WTC11 (cell line): ENCODE results near the gene STEAP1. TPM values are rescaled to one million over a fixed set of nuclear protein-coding genes. Genes with fewer than 3 reads are reported as not detected.

Source experiments
- ATAC-seq: fragments of 200-7000 bp; cut with Tn5 transposase; 2 replicates; pipeline ENCODE4 v1.10.0; 2021; ENCODE audit warnings: mild to moderate bottlenecking, moderate library complexity
- CTCF ChIA-PET: fragments of 300-600 bp; sonication (Branson Sonifier 250); formaldehyde crosslinking; loops from one replicate; lab custom pipeline; 2021; ENCODE audit warnings: antibody characterized with exemption; lab: Charles Lee
- POLR2A ChIA-PET: fragments of 350-600 bp; sonication (Branson Sonifier 250); formaldehyde crosslinking; loops from one replicate; lab custom pipeline; 2021; ENCODE audit warnings: antibody characterized with exemption; lab: Charles Lee
- DNase-seq: peaks from one replicate; pipeline ENCODE4 v3.0.0; 2021; ENCODE audit warnings: low spot score
- H3K27ac Mint-ChIP-seq: 2 replicates; pipeline ENCODE4 v1.8.0; 2021; ENCODE audit warnings: mixed read lengths
- H3K27me3 Mint-ChIP-seq: 2 replicates; pipeline ENCODE4 v1.8.0; 2021; ENCODE audit warnings: low read depth, mild to moderate bottlenecking, moderate library complexity, mixed read lengths
- H3K36me3 Mint-ChIP-seq: 2 replicates; pipeline ENCODE4 v1.8.0; 2021; ENCODE audit warnings: mixed read lengths
- H3K4me1 Mint-ChIP-seq: 2 replicates; pipeline ENCODE4 v1.8.0; 2022; ENCODE audit warnings: mixed read lengths
- H3K4me3 Mint-ChIP-seq: 2 replicates; pipeline ENCODE4 v1.8.0; 2021; ENCODE audit warnings: mild to moderate bottlenecking, moderate library complexity, mixed read lengths
- H3K9me3 Mint-ChIP-seq: 2 replicates; pipeline ENCODE4 v1.8.0; 2021; ENCODE audit warnings: mixed read lengths
- EMX1 ChIP-seq: fragments of 250-450 bp; sonication (Bioruptor Pico); IDR thresholded peaks from 2 replicates; pipeline ENCODE4 v1.8.0; 2021; ENCODE audit warnings: mild to moderate bottlenecking
- NFYB ChIP-seq: sonication (generic); formaldehyde crosslinking; conservative IDR thresholded peaks from 2 replicates; pipeline ENCODE4 v1.8.0; 2022; ENCODE audit warnings: low read depth, missing genetic modification reagents
- ZNF219 ChIP-seq: sonication (generic); formaldehyde crosslinking; IDR thresholded peaks from 2 replicates; pipeline ENCODE4 v1.8.0; 2023; ENCODE audit warnings: missing genetic modification reagents, mild to moderate bottlenecking, borderline replicate concordance
- ZNF396 ChIP-seq: fragments of 250-450 bp; sonication (Bioruptor Pico); IDR thresholded peaks from 2 replicates; pipeline ENCODE4 v1.8.0; 2021; ENCODE audit warnings: mild to moderate bottlenecking, moderate library complexity, borderline replicate concordance
- total RNA-seq: library from RNA; stranded (reverse); gene quantifications from 3 replicates; pipeline ENCODE4 v1.2.3, GENCODE V29; 2021
- TF ChIP-seq, protein P1 (sequence below): sonication (generic); formaldehyde crosslinking; IDR thresholded peaks from 2 replicates; pipeline ENCODE4 v1.8.1; 2023; ENCODE audit warnings: mild to moderate bottlenecking, missing genetic modification reagents
- TF ChIP-seq, protein P2 (sequence below): sonication (generic); formaldehyde crosslinking; IDR thresholded peaks from 2 replicates; pipeline ENCODE4 v1.8.1; 2022; ENCODE audit warnings: low read depth, mild to moderate bottlenecking, moderate library complexity, missing genetic modification reagents, borderline replicate concordance
- TF ChIP-seq, protein P3 (sequence below): sonication (generic); formaldehyde crosslinking; IDR thresholded peaks from 2 replicates; pipeline ENCODE4 v1.8.0; 2023; ENCODE audit warnings: mild to moderate bottlenecking, missing genetic modification reagents
- TF ChIP-seq, protein P4 (sequence below): sonication (generic); formaldehyde crosslinking; IDR thresholded peaks from 2 replicates; pipeline ENCODE4 v1.8.1; 2023; ENCODE audit warnings: mild to moderate bottlenecking, missing genetic modification reagents

Gene STEAP1
- total RNA-seq, 1 experiment from 2014 or later = 2.4 TPM

DNA sequence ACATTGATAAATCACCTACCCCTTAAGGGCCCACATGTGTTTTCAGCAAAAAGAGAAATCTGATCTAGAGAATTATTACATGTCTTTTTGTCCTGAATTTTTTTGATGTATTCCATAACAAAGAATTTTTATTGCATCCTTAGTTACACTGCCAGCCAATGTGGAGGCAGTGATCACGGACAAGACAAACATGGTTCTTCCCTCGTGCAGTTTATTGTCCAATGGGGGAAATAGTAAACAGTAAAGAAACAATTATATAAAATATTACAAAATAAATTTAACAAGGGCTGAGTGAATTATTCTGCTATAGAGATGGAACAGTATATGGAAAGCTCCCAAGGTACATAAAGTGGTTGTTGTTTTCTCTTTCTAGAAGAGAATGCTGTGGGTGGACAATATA is 59.3 kb downstream of the STEAP1 start:
- POLR2A ChIA-PET = no interaction called here
- TF ChIP-seq, protein P1, sequence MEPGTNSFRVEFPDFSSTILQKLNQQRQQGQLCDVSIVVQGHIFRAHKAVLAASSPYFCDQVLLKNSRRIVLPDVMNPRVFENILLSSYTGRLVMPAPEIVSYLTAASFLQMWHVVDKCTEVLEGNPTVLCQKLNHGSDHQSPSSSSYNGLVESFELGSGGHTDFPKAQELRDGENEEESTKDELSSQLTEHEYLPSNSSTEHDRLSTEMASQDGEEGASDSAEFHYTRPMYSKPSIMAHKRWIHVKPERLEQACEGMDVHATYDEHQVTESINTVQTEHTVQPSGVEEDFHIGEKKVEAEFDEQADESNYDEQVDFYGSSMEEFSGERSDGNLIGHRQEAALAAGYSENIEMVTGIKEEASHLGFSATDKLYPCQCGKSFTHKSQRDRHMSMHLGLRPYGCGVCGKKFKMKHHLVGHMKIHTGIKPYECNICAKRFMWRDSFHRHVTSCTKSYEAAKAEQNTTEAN = no peak
- TF ChIP-seq ZNF219 = no peak
- TF ChIP-seq, protein P2, sequence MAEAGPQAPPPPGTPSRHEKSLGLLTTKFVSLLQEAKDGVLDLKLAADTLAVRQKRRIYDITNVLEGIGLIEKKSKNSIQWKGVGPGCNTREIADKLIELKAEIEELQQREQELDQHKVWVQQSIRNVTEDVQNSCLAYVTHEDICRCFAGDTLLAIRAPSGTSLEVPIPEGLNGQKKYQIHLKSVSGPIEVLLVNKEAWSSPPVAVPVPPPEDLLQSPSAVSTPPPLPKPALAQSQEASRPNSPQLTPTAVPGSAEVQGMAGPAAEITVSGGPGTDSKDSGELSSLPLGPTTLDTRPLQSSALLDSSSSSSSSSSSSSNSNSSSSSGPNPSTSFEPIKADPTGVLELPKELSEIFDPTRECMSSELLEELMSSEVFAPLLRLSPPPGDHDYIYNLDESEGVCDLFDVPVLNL = no peak
- TF ChIP-seq, protein P3, sequence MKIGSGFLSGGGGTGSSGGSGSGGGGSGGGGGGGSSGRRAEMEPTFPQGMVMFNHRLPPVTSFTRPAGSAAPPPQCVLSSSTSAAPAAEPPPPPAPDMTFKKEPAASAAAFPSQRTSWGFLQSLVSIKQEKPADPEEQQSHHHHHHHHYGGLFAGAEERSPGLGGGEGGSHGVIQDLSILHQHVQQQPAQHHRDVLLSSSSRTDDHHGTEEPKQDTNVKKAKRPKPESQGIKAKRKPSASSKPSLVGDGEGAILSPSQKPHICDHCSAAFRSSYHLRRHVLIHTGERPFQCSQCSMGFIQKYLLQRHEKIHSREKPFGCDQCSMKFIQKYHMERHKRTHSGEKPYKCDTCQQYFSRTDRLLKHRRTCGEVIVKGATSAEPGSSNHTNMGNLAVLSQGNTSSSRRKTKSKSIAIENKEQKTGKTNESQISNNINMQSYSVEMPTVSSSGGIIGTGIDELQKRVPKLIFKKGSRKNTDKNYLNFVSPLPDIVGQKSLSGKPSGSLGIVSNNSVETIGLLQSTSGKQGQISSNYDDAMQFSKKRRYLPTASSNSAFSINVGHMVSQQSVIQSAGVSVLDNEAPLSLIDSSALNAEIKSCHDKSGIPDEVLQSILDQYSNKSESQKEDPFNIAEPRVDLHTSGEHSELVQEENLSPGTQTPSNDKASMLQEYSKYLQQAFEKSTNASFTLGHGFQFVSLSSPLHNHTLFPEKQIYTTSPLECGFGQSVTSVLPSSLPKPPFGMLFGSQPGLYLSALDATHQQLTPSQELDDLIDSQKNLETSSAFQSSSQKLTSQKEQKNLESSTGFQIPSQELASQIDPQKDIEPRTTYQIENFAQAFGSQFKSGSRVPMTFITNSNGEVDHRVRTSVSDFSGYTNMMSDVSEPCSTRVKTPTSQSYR (CRISPR knock-in tag) = no peak
- TF ChIP-seq EMX1 = no peak
- TF ChIP-seq, protein P4, sequence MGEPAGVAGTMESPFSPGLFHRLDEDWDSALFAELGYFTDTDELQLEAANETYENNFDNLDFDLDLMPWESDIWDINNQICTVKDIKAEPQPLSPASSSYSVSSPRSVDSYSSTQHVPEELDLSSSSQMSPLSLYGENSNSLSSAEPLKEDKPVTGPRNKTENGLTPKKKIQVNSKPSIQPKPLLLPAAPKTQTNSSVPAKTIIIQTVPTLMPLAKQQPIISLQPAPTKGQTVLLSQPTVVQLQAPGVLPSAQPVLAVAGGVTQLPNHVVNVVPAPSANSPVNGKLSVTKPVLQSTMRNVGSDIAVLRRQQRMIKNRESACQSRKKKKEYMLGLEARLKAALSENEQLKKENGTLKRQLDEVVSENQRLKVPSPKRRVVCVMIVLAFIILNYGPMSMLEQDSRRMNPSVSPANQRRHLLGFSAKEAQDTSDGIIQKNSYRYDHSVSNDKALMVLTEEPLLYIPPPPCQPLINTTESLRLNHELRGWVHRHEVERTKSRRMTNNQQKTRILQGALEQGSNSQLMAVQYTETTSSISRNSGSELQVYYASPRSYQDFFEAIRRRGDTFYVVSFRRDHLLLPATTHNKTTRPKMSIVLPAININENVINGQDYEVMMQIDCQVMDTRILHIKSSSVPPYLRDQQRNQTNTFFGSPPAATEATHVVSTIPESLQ (CRISPR knock-in tag) = no peak
- TF ChIP-seq NFYB (CRISPR knock-in tag) = no peak
- no peak for TF ChIP-seq ZNF396 (CRISPR knock-in tag)
- CTCF ChIA-PET = interaction anchor here (2.5 to 2.9 kb wide), 2 partner anchors 10 to 30 kb away, joined by 7 to 29 read pairs; no protein-coding TSS in a partner anchor

More for the DNA sequence above, 59.3 kb downstream of the STEAP1 start:
- Mint-ChIP-seq H3K27ac (no peak overlapping the region), H3K4me1 (peaks cover 27% of the 10 kb centered on the region), H3K36me3 (peaks cover 5% of the 10 kb centered on the region; the same call in 1 of the 2 replicates), H3K9me3 (no peaks in the 10 kb centered on the region), H3K4me3 (no peak overlapping the region), H3K27me3 (no peaks in the 10 kb centered on the region)
- ATAC-seq = no peak
- DNase-seq = no peak

Other genes with a start within 250 kb of the STEAP1 start
- gene STEAP2, start 57.3 kb downstream of the STEAP1 start, total RNA-seq = 13.4 to 17.3 TPM (median 17.0 TPM) in 3 replicates
- 2.7 to 3.4 TPM (median 3.3 TPM) in 3 replicates for gene CFAP69, start 90.7 kb downstream of the STEAP1 start, total RNA-seq
- not detected in 3 replicates for gene FAM237B, start 166.8 kb downstream of the STEAP1 start, total RNA-seq
- 18.5 to 20.1 TPM (median 19.6 TPM) in 3 replicates for gene GTPBP10, start 192.2 kb downstream of the STEAP1 start, total RNA-seq
- 39.4 to 47.5 TPM (median 44.1 TPM) in 3 replicates for gene CLDN12, start 249.0 kb downstream of the STEAP1 start, total RNA-seq